Uterus (tissue), 4 donors: ENCODE measurements around the gene APOM. TPM values are rescaled to one million over a fixed set of nuclear protein-coding genes. Genes with fewer than 3 reads are reported as not detected.

Source experiments
- DNase-seq, 2 donors: peaks; one replicate each; pipeline ENCODE4 v3.0.0-alpha.2; 2019 to 2020
- H3K27ac ChIP-seq, 2 donors: fragments of 200-600 bp; sonication (generic); 1 replicate in 1 of 2; 2 replicates in 1 of 2; pipeline ENCODE4 v1.5.1; 2016 to 2018
- H3K27me3 ChIP-seq, 2 donors: fragments of 200-600 bp; sonication (generic); one replicate each; pipeline ENCODE4 v1.5.1; 2018 to 2019; ENCODE audit warnings: control low read depth in 1 of 2
- H3K36me3 ChIP-seq, 2 donors: fragments of 200-600 bp; sonication (generic); one replicate each; pipeline ENCODE4 v1.5.1; 2019; ENCODE audit warnings: control low read depth in 1 of 2
- H3K4me1 ChIP-seq, 2 donors: fragments of 200-600 bp; sonication (generic); one replicate each; pipeline ENCODE4 v1.5.1; 2018 to 2019; ENCODE audit warnings: control low read depth in 1 of 2
- H3K4me3 ChIP-seq, 2 donors: fragments of 200-600 bp; sonication (generic); 1 replicate in 1 of 2; 2 replicates in 1 of 2; pipeline ENCODE4 v1.5.1; 2018 to 2019; ENCODE audit warnings: mild to moderate bottlenecking in 1 of 2
- H3K9me3 ChIP-seq, 2 donors: fragments of 200-600 bp; sonication (generic); one replicate each; pipeline ENCODE4 v1.5.1; 2019; ENCODE audit warnings: control low read depth in 1 of 2
- CTCF ChIP-seq, 4 experiments: fragments of 200-600 bp in 2 of 4; fragments of 450-650 bp in 2 of 4; sonication (generic) in 2 of 4; IDR thresholded peaks; one replicate each; pipeline ENCODE4 v1.5.1; 2016 to 2019; ENCODE audit warnings: antibody characterized with exemption in 4 of 4, mild to moderate bottlenecking in 2 of 4, moderate library complexity in 1 of 4
- POLR2A ChIP-seq, 2 donors: fragments of 450-650 bp; IDR thresholded peaks; one replicate each; pipeline ENCODE4 v1.6.1; 2016; ENCODE audit warnings: antibody characterized with exemption in 2 of 2, mild to moderate bottlenecking in 1 of 2, moderate library complexity in 1 of 2
- intact Hi-C: fragments of 100-400 bp; cut with DNase I; formaldehyde crosslinking; loops from one replicate; pipeline ENCODE4 v1.15.1; 2023; ENCODE audit warnings: low total_unique reads
- total RNA-seq, 4 donors: library from RNA; depleted of rRNA in 3 of 4; stranded (reverse); fragments of >200 nt in 3 of 4; gene quantifications; one replicate each; pipeline versions ENCODE4 v1.1.0 to v1.2.4, GENCODE V29; 2014 to 2023
- donor health status: DM: yes; HTN: yes; CAD: no.

APOM gene
- total RNA-seq, 4 donors from 2014 or later: 1.9 to 2.9 (median 2.6) TPM; not detected in 1

GRCh38 chr6:31658983-31659648, 3.4 kb downstream of the APOM start:
- Histone ChIP-seq H3K36me3 (no peaks in the 10 kb centered on the region), H3K4me3 (peak overlapping the region; percentile 58 to 71), H3K27me3 (no peaks in the 10 kb centered on the region), H3K4me1 (peaks cover 11 to 19% of the 10 kb centered on the region in 2 donors), H3K9me3 (no peaks in the 10 kb centered on the region), H3K27ac (peak overlapping the region; percentile 81 to 91)
- TF ChIP-seq POLR2A (IDR thresholded peaks at IDR 0.05) (no peak), CTCF (IDR thresholded peaks at IDR 0.05) (no peak)
- intact Hi-C loops: no loop called here
- no peak for DNase-seq

GRCh38 chr6:31659649-31660380, 4.1 kb downstream of the APOM start:
- TF ChIP-seq POLR2A (IDR thresholded peaks at IDR 0.05) (no peak), CTCF (IDR thresholded peaks at IDR 0.05) (no peak)
- no peaks in the 10 kb centered on the region for H3K27me3 ChIP-seq
- intact Hi-C loops: no loop called here
- peaks cover 11 to 19% of the 10 kb centered on the region in 2 donors for H3K4me1 ChIP-seq
- no peak for DNase-seq
- H3K36me3 ChIP-seq: no peaks in the 10 kb centered on the region
- H3K4me3 ChIP-seq: peak overlapping the region; percentile 58 to 71
- H3K27ac ChIP-seq: peak overlapping the region; percentile 81 to 91
- no peaks in the 10 kb centered on the region for H3K9me3 ChIP-seq

GRCh38 chr6:31660381-31661261, 4.9 kb downstream of the APOM start, which contains the start of gene C6orf47:
C6orf47 (minus strand) TSS chr6:31660778; CDS start chr6:31659947, 831 bp downstream.
- H3K9me3 ChIP-seq: no peaks in the 10 kb centered on the region
- H3K36me3 ChIP-seq: no peaks in the 10 kb centered on the region
- no peak for TF ChIP-seq CTCF (IDR thresholded peaks at IDR 0.05)
- TF ChIP-seq POLR2A (IDR thresholded peaks at IDR 0.05): peak; percentile 68 to 85
- H3K4me3 ChIP-seq: peak within 1 kb of the TSS; percentile 58 to 71
- H3K27me3 ChIP-seq: no peaks in the 10 kb centered on the region
- DNase-seq: peak; percentile 85 to 89
- H3K27ac ChIP-seq: peak within 1 kb of the TSS; percentile 81 to 91
- intact Hi-C loops: no loop called here
- H3K4me1 ChIP-seq: peaks cover 11 to 19% of the 10 kb centered on the region in 2 donors

- DNase-seq: no peak
- no peak for TF ChIP-seq POLR2A (IDR thresholded peaks at IDR 0.05)
- TF ChIP-seq CTCF (IDR thresholded peaks at IDR 0.05): no peak
- H3K27ac ChIP-seq: peak overlapping the region; percentile 81 to 91
- H3K36me3 ChIP-seq: no peaks in the 10 kb centered on the region
- intact Hi-C loops: no loop called here
- H3K4me1 ChIP-seq: peaks cover 11 to 21% of the 10 kb centered on the region in 2 donors
- H3K9me3 ChIP-seq: no peaks in the 10 kb centered on the region
- peak overlapping the region; percentile 58 to 71 for H3K4me3 ChIP-seq
- H3K27me3 ChIP-seq: no peaks in the 10 kb centered on the region
These were observed 5.8 kb downstream of the APOM start for GRCh38 chr6:31661262-31662123.
